PFSK-1 (cell line): ENCODE results near the gene ADGRF3.

Experiments used
- FOXP2 ChIP-seq: optimal IDR thresholded peaks from 2 replicates; pipeline ENCODE3; 2011; ENCODE audit warnings: borderline replicate concordance, control low read depth, inconsistent platforms; ENCODE audit not compliant: insufficient read depth; ENCODE audit errors: extremely low read length, extremely low read depth
- POLR2AphosphoS5 ChIP-seq: IDR thresholded peaks from 2 replicates; pipeline ENCODE4 v1.6.1; 2012; ENCODE audit warnings: low read depth, mild to moderate bottlenecking, control low read depth, low read length, moderate library complexity
- SIN3A ChIP-seq: IDR thresholded peaks from 2 replicates; pipeline ENCODE4 v1.6.1; 2012; ENCODE audit warnings: mild to moderate bottlenecking, low read length, moderate library complexity, borderline replicate concordance; ENCODE audit not compliant: insufficient read depth
- TAF1 ChIP-seq: IDR thresholded peaks from 2 replicates; pipeline ENCODE4 v1.6.1; 2012; ENCODE audit warnings: low read length, control low read depth, borderline replicate concordance; ENCODE audit not compliant: insufficient read depth
- TF ChIP-seq, protein P1 (sequence below), 2 experiments: IDR thresholded peaks; 2 replicates each; pipeline versions ENCODE4 v1.6.1 to v1.8.0; 2011 to 2012; ENCODE audit warnings: low read depth in 2 of 2, low read length in 2 of 2, control low read depth in 1 of 2, inconsistent platforms in 1 of 2, mild to moderate bottlenecking in 1 of 2, moderate library complexity in 1 of 2; ENCODE audit not compliant: insufficient read depth in 1 of 2

Gene ADGRF3

DNA sequence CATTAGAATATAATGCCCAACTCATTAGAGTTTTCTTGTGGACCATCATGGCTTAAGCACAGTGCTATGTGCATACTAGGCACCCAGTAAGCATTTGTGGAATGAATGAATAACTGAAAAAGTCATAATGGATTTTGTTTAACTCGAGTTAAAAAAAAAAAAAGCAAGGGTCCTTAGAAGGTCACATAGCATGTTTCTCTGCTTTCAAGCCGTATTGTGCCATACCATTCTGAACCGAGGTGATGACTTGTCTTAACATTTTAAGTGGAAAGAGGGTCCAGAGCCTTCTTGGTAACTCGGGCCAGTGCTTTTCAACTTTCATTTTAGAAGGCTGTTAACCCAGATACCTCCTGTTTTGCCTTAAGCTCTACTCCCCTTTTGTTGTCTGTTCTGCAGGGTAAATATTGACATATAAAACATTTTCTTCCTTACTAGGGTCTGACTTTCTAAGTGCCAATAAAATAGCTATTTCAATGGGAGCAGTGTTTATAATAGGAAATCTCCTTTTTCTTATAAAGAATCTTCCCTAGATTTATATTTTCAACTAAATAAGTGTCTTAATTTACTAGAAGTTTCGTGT is 787 bp upstream of the ADGRF3 start:
- TF ChIP-seq FOXP2 (no peak), POLR2AphosphoS5 (no peak), TAF1 (no peak)
- TF ChIP-seq, protein P1, sequence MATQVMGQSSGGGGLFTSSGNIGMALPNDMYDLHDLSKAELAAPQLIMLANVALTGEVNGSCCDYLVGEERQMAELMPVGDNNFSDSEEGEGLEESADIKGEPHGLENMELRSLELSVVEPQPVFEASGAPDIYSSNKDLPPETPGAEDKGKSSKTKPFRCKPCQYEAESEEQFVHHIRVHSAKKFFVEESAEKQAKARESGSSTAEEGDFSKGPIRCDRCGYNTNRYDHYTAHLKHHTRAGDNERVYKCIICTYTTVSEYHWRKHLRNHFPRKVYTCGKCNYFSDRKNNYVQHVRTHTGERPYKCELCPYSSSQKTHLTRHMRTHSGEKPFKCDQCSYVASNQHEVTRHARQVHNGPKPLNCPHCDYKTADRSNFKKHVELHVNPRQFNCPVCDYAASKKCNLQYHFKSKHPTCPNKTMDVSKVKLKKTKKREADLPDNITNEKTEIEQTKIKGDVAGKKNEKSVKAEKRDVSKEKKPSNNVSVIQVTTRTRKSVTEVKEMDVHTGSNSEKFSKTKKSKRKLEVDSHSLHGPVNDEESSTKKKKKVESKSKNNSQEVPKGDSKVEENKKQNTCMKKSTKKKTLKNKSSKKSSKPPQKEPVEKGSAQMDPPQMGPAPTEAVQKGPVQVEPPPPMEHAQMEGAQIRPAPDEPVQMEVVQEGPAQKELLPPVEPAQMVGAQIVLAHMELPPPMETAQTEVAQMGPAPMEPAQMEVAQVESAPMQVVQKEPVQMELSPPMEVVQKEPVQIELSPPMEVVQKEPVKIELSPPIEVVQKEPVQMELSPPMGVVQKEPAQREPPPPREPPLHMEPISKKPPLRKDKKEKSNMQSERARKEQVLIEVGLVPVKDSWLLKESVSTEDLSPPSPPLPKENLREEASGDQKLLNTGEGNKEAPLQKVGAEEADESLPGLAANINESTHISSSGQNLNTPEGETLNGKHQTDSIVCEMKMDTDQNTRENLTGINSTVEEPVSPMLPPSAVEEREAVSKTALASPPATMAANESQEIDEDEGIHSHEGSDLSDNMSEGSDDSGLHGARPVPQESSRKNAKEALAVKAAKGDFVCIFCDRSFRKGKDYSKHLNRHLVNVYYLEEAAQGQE (IDR thresholded peaks at IDR 0.05; ENCODE audit: insufficient read depth in 1 of 2, low read depth in 2 of 2, low read length in 2 of 2): no peak

DNA sequence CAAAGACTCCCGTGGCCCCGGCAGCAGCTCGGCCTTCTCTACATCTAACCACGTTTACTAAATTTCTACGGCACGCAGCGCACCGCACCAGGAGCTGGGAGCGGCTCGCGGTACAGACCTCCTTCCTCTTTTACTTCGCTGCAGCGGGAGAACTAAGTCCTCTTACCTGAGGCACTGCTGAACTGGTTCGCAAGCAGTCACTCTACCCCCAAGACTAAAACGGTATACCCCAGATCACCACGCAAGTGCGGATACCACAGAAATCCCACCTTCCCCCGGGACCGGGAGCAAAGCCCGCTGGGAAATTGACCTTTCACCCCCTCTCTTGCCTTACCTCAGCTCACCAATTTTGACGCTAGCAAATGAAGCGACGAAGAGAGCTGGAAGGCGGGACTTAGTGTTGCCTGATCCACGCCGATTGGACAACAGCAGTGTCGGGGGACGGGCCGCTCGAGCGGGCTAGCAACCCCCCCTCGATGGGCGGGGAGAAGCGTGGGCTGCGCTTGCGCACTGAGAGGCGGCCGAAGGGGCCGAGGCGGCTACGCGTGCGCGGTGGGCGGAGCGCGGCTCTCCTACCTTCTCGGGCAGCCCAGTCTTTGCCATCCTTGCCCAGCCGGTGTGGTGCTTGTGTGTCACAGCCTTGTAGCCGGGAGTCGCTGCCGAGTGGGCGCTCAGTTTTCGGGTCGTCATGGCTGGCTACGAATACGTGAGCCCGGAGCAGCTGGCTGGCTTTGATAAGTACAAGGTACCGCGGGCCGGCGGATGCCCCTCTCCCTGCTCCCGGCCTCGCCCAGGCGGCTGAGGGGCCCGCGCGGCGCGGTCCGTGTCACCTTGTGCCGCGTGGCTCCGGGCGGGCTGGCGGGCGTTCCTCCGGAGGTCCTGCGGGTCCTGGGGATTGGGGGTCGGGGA is 790 bp downstream of the ADGRF3 start, which contains the start of gene SELENOI:
Gene SELENOI (plus strand): TSS at position 599 of the 909 bp plus-strand sequence. CDS start 90 bp downstream, at position 689.
- TF ChIP-seq, protein P1 (IDR thresholded peaks at IDR 0.05; ENCODE audit: insufficient read depth in 1 of 2, low read depth in 2 of 2, low read length in 2 of 2): 0 out of 4 replicates have a peak, but pooled peaks of 1 of the 2 experiments have one; percentile 36
- TF ChIP-seq FOXP2 (peak; percentile 91), SIN3A (no peak; the same call in 1 of the 2 replicates), POLR2AphosphoS5 (peak; percentile 96), TAF1 (peak; percentile 79)

DNA sequence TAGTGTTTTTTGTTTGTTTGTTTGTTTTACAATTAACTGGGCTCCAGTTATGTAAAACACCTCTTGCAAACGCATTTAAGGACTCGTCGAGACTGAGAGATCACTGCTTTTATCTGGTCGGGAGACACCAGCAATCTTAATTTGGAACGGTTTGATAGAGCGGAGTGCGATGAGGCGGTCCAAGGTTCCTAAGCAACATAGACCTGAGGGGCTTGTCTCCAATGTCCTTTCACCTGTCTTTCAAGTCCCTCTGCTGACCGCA is 1.4 kb downstream of the ADGRF3 start:
- TF ChIP-seq TAF1: no peak
- TF ChIP-seq POLR2AphosphoS5: no peak
- TF ChIP-seq FOXP2: no peak
- no peak for TF ChIP-seq SIN3A
- TF ChIP-seq, protein P1 (IDR thresholded peaks at IDR 0.05; ENCODE audit: insufficient read depth in 1 of 2, low read depth in 2 of 2, low read length in 2 of 2): no peak

DNA sequence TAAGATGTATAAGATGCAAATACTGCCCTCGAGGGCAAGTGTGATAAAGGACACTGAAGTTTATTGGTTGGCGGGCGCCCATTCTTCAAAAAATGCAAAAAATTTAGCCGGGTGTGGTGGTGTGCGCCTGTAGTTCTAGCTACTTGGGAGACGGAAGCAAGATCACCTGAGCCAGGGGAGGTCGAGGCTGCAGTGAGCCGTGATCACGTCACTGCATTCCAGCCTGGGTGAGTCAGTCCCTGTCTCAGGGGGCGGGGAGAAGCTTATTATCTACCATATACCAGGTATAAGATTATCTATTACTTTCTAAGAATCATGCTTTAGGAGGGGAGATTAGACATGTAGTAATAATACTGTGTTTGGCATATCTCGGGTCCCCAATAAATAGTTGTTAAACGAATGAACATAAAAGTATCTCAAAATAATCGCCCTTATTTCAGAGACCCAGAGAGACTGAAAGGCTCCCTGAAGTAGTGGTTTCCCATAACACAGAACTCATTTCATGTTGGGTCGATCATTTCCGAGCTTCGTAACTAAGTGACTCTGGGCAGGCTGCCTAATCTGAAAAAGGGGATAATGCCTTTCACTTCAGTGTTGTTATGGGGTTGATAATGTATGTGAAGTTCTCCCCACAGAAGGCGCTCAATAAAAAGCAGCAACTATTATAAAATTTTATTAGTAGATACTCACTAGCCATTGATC is 1.9 kb downstream of the ADGRF3 start:
- TF ChIP-seq SIN3A: no peak
- TF ChIP-seq TAF1: no peak
- TF ChIP-seq POLR2AphosphoS5: no peak; the same call in 1 of the 2 replicates

DNA sequence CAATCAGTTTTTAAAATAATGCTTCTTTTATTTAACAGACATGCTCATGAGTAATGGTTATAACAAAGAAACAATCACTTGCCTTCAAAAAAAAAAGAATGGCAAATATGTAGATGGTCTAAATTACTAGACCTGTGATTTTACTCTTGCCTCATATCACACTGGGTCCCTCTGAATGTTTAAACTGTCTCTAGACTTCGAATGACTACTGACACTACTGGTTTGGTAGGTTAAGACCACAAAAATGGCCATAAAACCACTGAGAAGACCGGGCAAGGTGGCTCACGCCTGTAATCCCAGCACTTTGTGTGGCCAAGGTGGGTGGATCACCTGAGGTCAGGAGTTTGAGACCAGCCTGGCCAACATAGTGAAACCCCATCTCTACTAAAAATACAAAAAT is 5.8 kb downstream of the ADGRF3 start:
- TF ChIP-seq, protein P1 (IDR thresholded peaks at IDR 0.05; ENCODE audit: insufficient read depth in 1 of 2, low read depth in 2 of 2, low read length in 2 of 2): no peak
- TF ChIP-seq SIN3A (no peak), POLR2AphosphoS5 (no peak), TAF1 (no peak), FOXP2 (no peak)
